Measurements from ENCODE around the gene FILIP1L.

Gene FILIP1L

DNA sequence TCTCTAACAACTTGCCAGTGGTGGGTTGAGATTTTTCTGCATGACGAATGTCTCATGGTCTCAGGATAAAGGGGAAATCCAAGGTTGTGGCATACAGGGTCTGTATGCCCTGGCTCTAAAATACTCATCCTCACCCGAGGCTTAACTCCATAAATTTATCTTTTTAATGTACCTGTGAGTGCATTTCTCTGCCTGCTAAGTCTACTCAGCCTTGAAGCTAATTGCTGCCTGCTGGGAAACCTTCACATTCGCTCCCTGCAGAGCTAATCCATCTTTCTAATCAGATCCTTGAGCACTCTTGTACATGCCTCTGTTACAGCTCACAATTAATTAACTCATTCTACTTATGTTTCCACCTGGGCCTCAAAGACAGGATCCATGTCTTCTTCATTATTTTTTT, 202.9 kb downstream of the FILIP1L start:
- DNase-seq = no peak

DNA sequence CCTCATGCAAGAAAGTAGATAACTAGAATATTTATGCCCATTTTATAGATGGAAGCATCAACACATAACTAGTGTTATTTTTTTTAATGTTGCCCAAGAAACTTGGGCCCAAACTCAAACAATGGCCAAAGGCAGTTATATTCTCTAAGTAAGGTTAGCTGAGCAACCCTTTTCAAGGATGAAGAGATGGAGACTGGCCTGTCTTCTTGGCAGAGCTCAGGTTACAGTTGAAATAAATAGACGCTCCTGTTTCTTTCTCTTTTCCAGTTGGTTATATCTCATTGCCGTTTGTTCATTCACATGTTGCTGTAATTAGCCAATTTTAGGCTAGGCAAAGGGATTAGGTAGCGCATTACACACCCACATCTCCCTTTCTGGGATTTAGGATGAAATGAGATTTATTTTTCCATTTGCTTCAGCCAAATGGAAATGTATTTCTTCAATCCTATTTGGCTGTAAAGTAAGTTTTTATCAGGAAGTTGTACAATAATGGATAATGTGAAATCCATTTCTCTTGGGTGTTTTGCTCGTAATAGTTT, 203.5 kb downstream of the FILIP1L start:
- DNase-seq = no peak

DNA sequence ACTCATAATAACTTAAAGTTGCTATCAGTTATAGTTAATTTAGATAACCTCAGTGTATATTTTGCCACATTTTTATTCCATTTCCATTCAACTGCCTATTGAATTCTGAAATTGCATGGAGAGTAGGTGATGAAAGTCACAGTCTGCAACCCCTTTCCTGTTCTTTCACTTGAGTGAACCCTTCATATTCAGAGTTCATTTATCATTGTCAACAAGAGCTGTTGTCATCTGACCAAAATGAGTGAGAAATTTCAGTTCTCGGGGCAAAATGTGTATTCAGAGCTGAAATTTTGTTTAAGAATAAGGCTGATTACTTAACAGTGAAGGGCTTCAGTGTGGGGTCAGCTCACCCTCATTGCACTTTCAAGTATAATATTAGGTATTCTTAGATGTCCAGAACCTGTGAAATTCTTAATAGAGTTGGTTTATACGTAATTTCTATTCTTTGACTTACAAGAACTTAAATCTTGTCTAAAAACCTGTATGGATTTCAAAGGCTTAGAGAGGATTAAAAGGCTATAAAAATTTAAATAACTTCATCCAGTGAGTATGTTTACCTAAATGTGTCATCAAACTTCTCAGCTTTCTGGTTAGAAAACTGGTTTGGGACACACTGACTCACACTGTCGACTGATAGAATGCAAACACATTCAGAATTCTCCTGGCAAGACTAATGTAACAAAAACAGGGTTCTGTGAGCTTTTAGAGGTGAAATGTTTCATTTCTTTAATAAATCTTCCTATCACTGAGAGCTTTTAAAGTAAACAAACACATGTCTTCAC, 204.4 kb downstream of the FILIP1L start:
- no peak for DNase-seq

DNA sequence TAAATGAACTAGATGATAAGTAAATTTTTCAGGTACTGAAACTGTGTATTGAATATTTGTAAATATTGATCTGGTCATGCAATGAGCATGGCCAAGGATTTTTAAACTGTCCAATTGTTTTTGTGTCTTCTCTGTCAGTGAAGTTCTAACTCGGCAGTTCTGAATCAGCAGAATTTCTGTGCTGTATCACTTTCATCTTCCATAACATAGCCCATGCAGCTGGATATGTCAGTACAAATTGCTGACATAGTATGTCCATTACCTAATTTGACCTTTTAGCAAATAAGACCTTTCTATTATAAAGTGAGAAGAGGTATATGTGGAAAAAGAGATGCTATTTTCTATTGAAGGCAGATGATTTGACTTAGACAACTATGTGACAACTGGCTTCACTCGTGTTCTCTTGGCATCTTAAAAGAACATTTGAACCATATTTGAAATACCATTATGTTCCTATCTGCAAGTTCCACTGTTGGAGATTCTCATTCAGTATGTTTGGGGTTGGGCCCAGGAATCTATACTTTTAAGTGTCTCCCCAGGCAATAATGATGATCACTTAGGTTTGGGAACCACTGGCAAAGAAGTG, 206.2 kb downstream of the FILIP1L start:
- DNase-seq = no peak

DNA sequence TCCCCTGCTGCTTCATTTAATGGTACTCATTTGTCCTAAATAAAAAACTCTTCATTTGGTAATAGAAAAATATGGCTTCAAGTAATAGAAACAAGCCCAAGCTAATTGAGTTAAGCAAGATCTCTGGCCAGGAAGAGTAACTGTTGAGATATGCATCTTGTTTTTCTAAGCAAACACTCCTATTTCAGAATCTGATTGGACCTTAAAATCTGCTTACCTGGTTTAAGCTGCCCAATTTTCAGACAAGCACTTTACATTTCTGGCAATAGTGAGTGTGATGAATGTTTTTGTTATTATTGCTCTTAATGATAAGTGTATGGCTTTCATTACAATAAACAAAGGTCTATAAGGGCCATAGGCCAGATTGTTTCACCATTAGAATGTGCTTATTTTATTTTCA, 210.4 kb downstream of the FILIP1L start:
- no peak for DNase-seq

DNA sequence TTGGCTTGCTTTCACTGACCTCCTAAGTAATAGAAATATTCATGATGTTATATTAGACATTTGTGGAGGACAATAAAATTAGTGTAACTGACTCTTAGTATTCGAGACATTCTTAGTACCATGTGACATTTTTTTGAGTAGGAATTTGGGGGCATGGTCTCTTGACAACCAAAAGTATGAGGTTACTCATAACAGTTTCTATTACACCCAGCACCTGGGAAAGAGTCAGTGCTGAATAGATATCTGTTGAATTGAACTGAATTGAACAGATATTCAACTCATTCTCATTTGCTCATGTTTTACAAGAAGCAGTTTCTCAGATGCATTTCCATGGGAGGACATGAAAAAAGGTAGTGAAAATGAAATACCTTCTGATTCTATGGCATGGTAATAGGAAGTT, 212.2 kb downstream of the FILIP1L start:
- no peak for DNase-seq

DNA sequence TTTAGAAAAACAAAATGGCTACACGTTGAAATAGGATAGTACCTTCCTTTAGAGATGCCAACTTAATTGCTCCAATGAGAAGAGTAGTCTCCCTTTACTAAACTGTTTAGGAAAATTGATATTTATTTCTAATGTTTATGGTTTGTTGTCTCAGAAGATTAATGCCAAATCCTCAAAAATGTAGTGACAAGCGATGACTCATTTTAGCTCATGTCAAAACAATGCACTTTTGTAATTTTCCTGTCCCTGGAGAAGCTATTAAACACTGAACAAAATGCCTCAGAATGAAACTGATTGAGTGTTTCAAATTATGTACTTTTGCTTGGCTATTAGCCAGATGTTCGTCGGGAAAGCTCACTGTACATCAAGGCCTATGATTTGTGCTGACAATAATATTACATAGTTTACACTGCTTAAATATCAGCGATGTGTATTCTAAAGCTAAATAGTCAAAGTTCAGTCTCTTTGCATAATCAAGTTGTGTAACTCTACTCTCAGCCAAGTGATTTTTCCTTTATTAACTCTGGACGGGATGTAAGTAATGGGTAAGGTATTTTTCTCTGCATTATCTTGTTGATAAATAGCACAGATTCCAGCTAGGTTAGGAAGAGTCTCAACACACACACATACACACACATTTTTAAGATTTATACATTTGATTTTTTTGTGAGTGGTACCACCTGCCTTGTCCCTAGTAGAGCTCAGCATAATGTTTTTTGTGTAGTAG, 212.9 kb downstream of the FILIP1L start:
- DNase-seq = peak; percentile 56

DNA sequence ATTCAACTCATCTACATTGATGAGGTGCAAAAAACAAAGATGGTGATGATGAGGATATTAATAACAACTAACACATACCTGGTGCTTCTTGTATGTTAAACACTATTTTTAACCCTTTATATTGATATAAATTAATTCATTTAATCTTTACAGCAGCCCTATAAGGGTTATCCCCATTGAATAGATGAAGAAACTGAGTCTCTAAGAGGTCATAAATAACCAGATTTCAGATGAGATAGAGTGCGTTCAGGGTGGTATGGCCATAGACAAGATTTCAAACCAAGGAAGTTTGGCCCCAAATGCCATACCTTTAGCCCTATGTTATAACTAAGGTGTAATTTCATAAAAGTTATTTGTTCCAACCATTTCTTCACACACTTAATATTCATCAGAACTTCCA, 214.1 kb downstream of the FILIP1L start:
- DNase-seq = no peak

DNA sequence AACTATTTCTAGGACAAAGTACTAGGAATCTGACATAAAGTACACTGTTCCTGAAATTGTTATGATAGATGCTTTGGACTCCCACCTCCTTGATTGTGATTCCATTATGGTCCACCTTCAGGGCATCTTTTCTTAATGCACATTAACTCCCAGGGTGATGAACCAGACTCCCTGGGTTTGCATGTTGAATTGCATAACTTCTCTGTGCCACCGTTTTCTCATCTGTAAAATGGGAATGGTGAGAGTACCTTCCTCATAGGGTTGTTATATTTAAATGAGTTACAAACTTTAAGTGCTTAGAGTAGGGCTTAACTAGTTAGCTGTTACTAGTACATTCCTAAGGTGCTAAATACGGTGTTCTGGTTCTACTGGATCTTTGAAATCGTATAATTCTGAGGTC, 214.7 kb downstream of the FILIP1L start:
- DNase-seq = no peak

DNA sequence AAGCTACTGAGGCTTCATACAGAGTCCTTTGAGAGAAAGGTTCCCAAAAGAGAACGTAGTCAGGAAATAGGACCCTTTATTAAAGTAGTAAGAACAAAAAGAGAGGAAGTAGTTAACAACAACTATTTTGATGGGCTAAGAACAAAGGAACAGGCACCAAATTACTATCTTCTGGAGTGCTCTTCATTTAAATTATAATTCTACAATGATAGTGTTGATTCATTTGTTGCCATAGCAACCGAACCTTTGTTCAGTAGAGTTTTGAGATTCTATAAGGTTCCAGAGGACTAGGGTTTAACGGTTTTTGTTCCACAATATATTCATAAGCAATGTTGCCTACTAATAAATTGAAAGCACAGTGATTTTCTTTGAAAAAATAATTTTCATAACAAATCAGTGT, 217.8 kb downstream of the FILIP1L start:
- DNase-seq = no peak

DNA sequence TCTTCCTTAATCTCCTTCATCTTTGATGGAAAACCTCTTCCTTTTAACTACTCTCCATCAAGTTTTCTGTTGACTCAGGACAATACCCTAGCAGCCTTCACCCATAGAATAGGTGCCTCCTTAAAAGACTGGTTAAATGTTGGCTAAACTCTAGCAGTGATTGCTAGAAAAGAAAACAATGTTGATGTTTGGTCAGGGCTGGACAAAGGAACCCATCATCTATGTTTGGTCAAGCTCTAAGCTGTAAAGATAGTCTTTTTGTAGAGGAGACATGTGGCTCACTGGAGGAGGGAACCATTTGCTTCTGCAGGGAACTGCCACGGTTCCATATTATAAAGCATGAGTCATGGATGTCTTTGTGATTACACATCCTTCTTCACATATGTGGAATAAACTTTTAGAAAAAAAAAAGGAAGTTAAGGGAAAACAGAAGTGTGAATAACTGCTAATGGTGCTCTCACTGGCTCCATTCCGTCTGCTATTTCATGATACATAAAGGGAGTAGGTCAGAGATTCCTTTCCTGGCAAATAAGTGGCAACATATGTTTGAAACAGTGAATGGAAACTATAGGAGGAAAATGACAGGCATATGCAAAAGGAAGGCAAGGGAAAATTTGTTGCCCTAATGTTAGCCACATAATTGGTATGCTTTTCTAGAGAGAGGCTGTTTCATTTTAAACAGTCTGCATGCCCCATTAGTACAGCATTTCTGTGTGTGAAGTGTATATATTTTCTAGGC, 218.4 kb downstream of the FILIP1L start:
- DNase-seq = no peak

DNA sequence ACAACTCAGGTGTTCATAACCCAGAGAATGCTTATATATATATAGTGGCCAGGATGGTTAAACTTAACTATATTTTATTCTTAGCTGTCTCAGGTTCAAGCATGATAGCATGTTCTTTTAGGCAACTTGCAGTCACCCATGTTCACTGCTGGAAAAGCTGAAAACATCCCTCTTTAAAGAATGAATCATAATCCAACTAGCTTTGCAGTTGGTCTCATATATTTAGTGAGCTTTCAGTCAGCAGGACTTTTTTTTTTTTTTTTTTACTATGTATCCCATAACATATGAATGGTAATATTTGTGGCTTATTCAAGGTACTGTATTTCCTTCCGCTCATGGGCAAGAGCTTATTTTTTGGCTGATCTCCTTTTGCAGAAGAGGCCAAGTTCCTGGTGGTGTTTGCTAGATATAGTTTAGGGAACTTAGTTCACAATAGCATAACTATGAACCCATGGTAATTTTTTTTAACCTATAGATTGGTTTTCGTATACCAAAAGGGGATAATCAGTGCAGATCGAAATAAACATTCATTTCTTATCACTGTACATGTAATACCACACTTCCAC, 219.1 kb downstream of the FILIP1L start:
- no peak for DNase-seq

DNA sequence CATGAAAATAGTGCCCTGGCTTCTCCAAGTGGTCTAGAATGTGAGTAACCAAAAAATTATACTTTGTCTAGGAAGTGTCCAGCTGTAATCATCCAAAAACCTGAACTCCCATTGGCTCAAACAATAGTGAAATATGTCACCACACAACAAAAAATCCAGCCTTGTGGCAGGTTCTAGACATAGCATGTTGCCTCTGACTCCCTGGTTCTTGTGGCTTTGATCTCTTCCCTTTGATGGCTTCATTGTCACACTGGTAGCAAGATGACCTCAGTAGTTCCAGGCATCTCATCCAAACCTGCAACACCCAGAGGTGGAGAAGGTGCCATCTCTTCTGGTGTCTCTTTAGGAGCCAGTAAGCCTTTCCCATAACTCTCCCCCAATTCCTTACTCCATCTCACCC, 222.0 kb downstream of the FILIP1L start:
- DNase-seq = no peak

DNA sequence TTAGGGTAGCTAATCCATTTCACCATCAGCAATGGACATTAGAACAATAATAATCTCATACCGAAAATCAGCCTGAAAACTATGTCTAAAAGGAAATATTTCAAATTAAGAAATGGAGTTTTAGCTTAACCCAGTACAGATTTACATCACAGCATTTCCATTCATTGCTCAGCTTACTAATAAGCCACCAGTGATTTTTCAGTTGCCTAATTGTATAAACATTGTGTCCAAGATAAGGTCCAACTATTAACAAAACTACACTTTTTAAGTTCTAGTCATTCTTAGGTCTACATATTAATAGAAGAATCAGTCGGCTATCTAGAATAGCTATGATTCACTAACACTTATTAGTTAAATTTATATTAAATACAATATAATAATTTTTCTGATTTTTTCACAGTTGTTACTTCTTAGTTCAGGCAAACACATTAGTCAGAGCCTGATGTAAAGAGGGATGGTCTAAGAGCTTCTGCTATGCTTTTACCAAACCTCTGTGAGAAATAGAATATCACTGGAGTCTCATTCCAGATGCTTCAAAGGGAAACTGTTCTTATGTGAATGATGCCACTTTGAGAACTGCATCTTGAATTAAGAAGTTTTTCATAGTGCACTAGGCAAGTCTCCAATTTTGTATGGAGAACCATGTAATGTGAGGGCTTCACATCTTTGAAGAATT, 222.6 kb downstream of the FILIP1L start:
- DNase-seq = no peak

DNA sequence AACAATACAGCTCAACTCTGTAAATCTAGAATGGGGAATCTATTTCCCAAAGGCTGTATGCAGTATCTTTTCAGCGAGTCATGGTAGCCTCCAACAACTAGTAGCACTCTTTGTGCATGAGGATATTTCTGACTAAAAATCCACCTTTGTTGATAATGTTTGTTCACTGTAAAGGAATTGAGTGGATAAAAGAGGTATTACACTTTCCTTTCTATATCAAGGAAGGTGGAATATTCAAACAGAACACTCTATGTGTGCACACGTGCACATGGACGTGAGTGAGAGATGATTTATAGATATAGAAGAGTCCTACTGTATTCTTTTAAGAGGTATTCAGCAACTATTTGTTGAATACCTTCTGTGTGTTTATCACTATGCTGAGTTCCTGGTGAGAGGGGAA, 228.4 kb downstream of the FILIP1L start:
- no peak for DNase-seq

DNA sequence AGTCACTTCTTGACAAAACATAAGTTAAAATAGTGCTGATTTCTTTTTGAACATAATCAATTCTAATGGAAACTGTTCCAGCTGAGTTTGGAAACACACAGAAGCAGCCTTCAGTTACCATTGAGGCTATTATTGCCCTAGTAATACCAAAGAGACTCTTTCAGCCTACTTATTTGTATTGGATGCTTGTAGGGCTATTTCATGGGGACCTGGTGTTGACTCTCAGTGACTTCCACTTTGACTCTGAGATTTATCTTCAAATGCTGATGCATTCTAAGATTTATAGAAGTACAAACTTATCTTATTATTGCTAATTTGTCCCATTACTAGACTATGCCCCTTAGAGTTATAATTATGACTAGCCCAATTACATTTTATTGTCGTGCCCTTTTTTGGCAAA, 229.2 kb downstream of the FILIP1L start:
- no peak for DNase-seq

DNA sequence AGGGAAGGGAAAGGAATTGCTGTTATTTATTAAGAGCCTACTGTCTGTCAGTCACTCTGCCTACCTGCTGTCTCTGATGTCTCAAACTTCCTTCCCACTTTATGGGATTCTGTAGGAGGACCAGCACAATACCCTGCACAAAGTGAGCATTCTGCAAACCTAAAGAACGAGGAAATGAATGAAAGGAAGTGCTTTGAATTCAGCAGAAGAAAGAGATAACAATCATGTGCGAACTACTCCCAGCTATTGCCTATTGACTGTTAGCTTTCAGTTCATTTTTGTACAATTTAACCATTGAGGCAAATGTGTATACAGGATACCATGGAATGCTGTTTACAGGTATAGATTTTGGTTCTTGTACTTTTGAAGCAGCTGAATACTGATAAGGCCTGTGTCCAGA, 229.8 kb downstream of the FILIP1L start:
- DNase-seq = no peak

DNA sequence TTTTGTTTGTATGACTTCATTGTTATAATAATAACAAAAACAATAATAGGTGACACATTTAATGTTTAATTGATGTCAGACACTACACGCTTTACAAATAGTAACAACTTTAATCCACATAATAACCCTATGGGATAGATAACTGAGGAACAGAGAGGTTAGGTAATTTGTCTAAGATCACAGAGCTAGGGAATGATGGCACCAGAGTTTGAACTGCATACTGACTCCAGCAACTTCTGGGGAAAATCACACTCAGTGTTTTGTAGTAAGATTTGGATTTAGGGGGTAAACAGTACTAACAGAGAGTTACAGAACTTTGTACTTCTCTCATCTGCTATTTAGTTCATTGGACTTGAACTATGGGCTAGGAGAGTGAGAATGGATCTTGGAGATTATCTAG, 230.6 kb downstream of the FILIP1L start:
- no peak for DNase-seq

DNA sequence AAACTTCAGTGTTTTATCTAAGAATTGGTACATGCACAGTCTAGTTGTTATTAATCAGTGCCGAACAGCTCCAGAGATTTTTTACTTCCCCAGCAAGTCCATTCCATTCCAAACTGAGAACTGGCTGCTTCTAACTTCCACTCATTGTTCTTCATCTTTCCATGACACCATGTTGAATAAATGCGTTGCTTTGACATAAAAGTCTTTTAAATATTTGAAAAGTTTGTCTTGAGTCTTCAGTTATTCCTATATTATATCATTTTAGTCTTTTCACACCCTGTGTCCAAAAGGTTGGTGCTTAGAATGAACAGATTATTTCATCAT, 231.2 kb downstream of the FILIP1L start:
- no peak for DNase-seq

DNA sequence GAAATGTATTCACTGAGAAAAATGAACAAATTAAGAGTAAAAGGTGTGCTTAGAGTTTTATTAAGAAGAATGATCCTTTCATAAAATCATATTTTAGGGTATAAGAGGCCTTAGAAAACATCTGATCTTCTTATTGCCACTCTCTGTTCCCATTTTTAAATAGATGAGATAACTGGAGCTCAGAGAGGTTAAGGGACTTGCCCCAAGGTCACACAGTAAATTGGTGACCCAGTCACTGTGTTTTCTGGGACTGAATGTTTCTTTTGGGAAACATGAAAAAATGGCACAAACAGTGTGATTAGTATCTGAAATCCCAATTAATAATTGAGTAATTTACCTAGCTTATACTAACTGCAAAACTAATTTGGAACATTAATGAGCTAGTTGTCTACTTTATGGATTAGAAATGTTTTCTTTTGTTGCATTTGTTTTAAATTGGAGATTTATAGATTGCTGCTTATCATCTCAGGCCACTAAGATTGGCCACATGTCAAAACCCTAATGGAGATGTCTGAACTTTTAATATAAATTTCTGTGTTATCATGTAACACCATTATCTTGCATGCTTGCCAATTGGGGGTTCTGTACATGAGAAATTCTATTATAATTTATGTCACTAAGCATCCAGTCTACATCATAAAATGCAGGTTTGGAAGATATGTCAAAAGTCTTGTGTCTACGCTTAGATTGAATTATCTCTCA, 231.7 kb downstream of the FILIP1L start:
- no peak for DNase-seq

DNA sequence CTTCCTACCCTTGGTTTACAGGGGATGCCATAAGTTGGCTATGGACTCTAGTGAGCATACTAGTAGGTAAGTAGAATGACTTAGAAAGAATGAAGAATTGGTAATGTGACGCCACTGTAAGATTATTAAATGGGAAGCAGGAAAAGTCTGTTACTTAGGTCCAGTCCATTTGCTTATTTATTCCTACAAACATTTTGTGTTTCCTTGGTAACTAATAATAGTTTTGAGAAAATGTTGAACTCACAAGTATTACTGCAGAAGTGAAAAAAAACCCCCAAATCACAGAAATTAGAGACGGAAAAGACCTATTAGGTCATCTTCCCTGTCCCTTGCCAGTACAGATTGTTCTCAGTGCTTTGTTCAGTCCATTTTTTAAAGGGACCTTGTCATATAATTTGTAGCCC, 233.2 kb downstream of the FILIP1L start:
- DNase-seq = no peak

DNA sequence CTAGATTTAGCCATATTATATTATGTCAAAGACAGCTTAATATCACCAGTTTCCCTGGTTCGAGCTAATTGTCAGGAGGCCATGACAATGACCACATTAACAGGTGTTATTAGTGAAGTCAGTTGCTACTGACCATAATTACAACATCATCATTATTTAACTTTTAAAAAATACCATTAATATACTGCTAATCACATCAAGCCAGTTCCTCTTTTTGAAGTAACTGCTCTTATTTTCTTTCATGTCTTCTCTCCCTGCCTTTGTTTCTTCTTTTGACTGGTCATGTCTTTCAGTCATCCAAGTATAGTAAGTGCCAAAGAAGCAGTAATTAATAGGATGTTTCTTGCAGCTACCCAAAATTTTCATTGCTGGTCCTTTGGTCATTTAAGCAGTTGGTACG, 235.0 kb downstream of the FILIP1L start:
- no peak for DNase-seq
